DND-41 (cell line): ENCODE data around the gene ZHX3.

ENCODE experiments used
- EZH2 ChIP-seq: IDR thresholded peaks from 3 replicates; pipeline ENCODE4 v1.6.1; 2012; ENCODE audit warnings: borderline replicate concordance, low read depth, mild to moderate bottlenecking, moderate library complexity, low read length, inconsistent platforms; ENCODE audit not compliant: severe bottlenecking
- TF ChIP-seq, protein P1 (sequence below): IDR thresholded peaks from 2 replicates; pipeline ENCODE4 v1.5.1; 2012; ENCODE audit warnings: borderline replicate concordance, low read length, moderate library complexity, mild to moderate bottlenecking; ENCODE audit not compliant: poor library complexity, severe bottlenecking; ENCODE audit errors: extremely low read depth

DNA sequence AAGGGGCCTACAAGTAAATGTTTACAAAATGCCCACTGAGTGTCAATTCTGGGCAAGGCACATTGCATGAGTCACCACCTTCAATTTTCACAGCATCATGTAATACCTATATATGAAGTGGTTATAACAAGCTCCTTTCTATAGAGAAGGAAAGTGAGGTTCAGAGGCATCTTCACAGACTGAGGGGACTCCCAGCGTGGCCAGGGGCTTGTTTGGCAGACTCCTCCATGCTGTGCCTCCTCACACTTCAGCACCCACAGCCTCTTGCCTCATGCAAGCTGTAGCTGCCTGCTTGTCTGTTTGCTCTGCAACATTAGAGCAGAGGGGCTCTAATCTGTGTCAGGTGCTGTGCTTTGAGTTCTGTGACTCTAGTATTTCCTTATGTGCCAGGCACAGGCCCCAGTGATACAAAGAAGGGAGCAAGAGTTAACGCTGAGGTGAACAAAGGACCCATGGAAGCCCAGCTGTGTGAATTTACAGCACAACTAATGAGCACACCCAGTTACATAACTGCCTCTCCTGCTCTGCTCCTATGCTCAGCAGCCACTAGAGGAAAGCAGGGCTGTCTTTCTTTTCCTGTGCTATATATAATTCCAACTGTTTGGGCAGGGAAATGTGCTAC, 72.3 kb downstream of the ZHX3 start:
- TF ChIP-seq, protein P1, sequence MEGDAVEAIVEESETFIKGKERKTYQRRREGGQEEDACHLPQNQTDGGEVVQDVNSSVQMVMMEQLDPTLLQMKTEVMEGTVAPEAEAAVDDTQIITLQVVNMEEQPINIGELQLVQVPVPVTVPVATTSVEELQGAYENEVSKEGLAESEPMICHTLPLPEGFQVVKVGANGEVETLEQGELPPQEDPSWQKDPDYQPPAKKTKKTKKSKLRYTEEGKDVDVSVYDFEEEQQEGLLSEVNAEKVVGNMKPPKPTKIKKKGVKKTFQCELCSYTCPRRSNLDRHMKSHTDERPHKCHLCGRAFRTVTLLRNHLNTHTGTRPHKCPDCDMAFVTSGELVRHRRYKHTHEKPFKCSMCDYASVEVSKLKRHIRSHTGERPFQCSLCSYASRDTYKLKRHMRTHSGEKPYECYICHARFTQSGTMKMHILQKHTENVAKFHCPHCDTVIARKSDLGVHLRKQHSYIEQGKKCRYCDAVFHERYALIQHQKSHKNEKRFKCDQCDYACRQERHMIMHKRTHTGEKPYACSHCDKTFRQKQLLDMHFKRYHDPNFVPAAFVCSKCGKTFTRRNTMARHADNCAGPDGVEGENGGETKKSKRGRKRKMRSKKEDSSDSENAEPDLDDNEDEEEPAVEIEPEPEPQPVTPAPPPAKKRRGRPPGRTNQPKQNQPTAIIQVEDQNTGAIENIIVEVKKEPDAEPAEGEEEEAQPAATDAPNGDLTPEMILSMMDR = no peak
- TF ChIP-seq EZH2 = no peak
